Measurements from ENCODE around the gene ELAVL2.

Gene ELAVL2

DNA sequence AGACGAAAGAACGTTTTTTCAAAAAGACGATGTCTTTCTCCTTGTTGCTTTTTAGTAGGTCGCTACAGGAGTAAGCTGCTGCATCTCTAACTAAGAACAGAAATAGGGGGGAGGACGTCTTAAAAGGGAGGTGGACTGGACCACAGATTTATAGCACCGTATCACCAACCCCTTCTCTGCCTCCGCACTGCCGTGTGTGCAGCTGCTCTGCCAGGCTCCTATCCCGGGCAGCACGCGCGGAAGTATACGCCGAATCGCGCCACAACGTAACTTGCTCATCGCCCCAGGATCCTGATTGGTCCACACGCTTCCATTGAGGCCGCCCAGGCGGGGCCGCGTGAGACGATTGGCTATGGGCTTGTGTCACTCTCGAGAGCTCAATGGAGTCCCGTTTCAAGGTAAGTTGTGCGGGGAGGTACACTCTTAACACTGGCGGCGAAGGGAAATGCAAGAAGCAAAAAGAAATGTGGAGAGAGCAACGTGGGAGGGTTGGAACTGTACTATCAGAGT is at the start of gene ELAVL2:
TSS of gene ELAVL2 (minus strand) at position 121 of the 510 bp plus-strand sequence. CDS start 64,006 bp downstream, outside the sequence.
- Mint-ChIP-seq H3K4me1 (ENCODE audit: low read depth) (no peaks in the 10 kb centered on the region), H3K9me3 (no peaks in the 10 kb centered on the region), H3K4me3 (no peak within 1 kb of the TSS), H3K27me3 (ENCODE audit: low read depth) (peaks cover 20% of the 10 kb centered on the region), H3K36me3 (ENCODE audit: low read depth) (no peaks in the 10 kb centered on the region), H3K27ac (no peak within 1 kb of the TSS)
- DNase-seq (ENCODE audit: low spot score), result no peak

DNA sequence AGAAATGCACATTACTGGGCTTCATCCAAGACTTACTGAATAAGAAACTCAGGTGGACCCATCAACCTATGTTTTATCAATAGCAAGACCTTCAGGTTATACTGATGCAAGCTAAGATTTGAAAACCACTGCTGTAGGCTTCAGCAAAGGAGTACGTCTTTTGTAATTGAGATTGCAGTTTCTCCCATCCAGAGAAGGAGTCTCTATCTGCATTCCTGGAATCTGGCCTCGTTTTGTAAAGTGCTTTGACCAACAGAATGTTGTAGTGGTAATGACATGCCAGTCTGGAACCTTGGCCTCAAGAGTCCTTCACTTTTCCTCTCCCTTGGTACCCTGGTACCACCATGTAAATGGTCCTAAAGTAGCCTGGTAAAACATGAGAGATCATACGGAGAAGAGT is 32.2 kb upstream of the ELAVL2 start:
- Mint-ChIP-seq H3K4me1 (ENCODE audit: low read depth) (no peaks in the 10 kb centered on the region), H3K36me3 (ENCODE audit: low read depth) (no peaks in the 10 kb centered on the region), H3K9me3 (peaks cover 33% of the 10 kb centered on the region), H3K4me3 (no peak overlapping the region), H3K27me3 (ENCODE audit: low read depth) (no peaks in the 10 kb centered on the region), H3K27ac (no peak overlapping the region)
- DNase-seq (ENCODE audit: low spot score), result no peak

DNA sequence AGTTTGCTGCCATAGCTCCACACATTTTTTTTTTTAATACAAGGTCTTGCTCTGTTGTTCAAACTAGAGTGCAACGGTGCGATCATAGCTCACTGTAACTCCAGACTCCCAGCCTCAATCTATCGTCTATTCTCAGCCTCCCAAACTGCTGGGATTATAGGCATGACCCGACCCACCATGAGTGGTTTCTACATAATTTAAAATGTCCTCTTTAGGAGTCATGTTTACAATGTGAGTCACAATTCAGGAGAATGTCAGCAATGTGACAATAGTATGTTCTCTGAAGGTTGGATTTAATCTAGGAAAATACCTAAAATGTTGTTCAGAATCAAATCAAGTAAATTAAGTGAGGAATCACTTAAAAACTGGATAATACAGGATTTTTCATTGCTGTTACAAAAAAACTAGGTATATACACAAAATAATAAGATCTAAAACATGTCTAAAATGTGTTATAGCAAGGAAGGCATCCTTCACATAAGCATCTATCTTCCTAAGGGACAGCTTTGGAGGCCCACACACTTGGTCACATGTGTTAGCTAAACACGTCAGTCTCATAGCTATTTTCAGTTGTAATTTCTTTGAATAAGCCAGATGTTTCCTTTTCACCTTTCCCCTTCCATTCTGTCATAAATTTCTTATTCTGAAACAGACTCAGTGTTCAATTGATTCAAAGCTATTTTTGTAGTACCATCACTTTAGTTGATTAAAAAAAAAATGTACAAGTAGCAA is 30.0 kb upstream of the ELAVL2 start:
- H3K4me3 Mint-ChIP-seq, result no peak overlapping the region
- H3K27ac Mint-ChIP-seq, result no peak overlapping the region
- peaks cover 19% of the 10 kb centered on the region for H3K9me3 Mint-ChIP-seq

DNA sequence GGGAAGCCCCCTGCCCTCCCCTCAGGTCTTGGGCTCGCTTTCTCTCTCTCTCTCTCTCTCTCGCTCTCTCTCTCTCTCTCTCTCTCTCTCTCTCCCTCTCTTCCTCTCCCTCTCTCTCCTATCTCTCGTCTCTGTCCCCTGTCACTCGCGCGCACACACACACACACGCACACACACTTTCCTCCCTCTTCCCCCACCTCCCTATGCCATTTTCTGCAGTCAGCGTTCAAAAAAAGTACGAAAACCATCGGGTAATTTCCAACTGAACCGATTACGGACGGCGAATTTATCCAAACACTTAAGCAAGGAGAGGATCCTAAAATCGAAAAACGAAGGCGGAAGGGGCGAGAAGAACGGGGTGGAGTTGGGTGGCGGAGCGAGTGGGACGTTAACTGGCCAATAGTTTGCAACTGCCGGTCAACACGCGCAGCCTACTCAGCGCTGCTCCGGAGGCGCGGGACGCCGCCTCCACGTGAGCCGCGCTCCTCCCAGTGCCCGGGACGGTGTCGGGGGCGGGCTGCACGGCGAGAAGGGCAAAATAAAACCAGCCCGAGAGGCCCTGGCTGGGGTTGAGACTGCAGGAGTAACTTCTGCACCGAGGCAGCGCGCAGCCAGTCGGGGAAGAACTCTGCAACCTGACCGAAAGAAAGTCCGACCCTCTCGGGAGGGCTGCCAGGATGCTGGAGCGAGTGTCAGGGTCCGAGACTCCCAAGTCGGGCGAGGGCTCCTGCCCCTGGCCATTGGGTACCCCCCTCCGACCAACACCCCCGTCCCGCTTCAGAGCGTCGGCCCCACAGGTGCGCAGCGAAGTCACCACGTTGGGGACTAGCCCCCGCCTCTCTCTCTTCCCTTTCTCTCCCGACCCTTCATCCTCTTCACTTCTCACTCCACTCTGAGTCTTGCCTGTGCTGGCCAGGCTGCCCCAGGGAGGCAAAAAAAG is 24.9 kb upstream of the ELAVL2 start:
- Mint-ChIP-seq H3K4me1 (ENCODE audit: low read depth) (no peaks in the 10 kb centered on the region), H3K27me3 (ENCODE audit: low read depth) (peaks cover 5% of the 10 kb centered on the region), H3K4me3 (no peak overlapping the region), H3K36me3 (ENCODE audit: low read depth) (no peaks in the 10 kb centered on the region), H3K27ac (no peak overlapping the region), H3K9me3 (peaks cover 8% of the 10 kb centered on the region)
- no peak for DNase-seq (ENCODE audit: low spot score)

More for the DNA sequence above, 30.0 kb upstream of the ELAVL2 start:
- H3K4me1 Mint-ChIP-seq (ENCODE audit: low read depth), result no peaks in the 10 kb centered on the region
- H3K27me3 Mint-ChIP-seq (ENCODE audit: low read depth), result peaks cover 3% of the 10 kb centered on the region
- no peaks in the 10 kb centered on the region for H3K36me3 Mint-ChIP-seq (ENCODE audit: low read depth)
- no peak for DNase-seq (ENCODE audit: low spot score)

DNA sequence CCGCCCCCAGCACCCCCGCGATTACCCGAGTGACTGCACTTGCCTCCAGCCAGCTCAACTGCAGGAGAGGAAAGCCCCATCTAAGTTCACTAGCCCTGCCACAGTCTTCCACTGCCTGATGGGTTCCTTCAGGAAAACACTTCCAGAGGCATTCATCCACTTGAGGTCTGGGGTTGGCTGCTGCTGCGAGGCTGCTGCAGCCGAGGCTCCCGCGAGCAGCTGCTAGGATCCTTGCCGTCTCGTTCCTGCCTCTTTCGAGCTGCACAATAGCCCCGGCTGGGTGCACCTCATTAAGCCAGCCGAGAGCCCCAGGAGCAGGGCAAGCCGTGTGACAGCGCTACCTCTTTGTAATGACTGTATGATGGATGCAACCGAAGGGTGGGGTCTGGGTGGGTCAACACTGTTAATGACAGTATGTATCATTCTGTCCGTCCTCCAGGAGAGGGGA is 24.2 kb upstream of the ELAVL2 start:
- Mint-ChIP-seq H3K36me3 (ENCODE audit: low read depth) (no peaks in the 10 kb centered on the region), H3K9me3 (peaks cover 8% of the 10 kb centered on the region), H3K4me1 (ENCODE audit: low read depth) (no peaks in the 10 kb centered on the region), H3K4me3 (no peak overlapping the region), H3K27me3 (ENCODE audit: low read depth) (peaks cover 5% of the 10 kb centered on the region), H3K27ac (no peak overlapping the region)
- DNase-seq (ENCODE audit: low spot score), result no peak

GRCh38 chr9:23849379-23850035 is 23.5 kb upstream of the ELAVL2 start:
- Mint-ChIP-seq H3K4me3 (no peak overlapping the region), H3K9me3 (peaks cover 8% of the 10 kb centered on the region), H3K36me3 (ENCODE audit: low read depth) (no peaks in the 10 kb centered on the region), H3K27me3 (ENCODE audit: low read depth) (peaks cover 5% of the 10 kb centered on the region), H3K4me1 (ENCODE audit: low read depth) (no peaks in the 10 kb centered on the region), H3K27ac (no peak overlapping the region)
- no peak for DNase-seq (ENCODE audit: low spot score)

DNA sequence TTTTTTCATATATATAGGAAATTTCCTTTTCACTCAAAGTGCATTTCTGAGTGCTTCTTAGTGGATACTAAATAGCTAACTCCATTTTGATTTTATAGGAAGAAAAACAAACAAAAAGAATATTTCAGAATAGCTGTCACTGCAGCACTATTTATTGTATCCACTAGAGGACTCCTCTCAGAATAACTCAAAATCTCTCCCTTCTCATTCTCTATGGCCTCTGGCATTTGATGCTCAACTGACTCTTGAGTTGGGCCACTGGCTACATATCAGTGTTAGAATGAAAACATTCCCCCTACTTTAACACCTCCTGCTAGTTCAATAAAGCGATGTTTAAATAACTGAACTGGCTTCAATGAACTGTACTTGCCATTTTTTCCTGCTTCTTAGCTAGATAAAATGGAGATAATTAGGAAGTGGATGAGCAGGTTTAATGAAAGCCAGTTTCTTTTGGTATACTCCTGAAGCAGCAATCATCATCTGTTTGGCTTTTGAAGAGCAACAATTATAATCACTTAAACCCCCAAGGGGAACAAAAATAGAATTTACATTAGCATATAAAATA is 16.6 kb upstream of the ELAVL2 start:
- Mint-ChIP-seq H3K27me3 (ENCODE audit: low read depth) (no peaks in the 10 kb centered on the region), H3K27ac (no peak overlapping the region), H3K4me1 (ENCODE audit: low read depth) (no peaks in the 10 kb centered on the region), H3K9me3 (no peaks in the 10 kb centered on the region), H3K36me3 (ENCODE audit: low read depth) (no peaks in the 10 kb centered on the region), H3K4me3 (no peak overlapping the region)
- DNase-seq (ENCODE audit: low spot score), result no peak

- DNase-seq (ENCODE audit: low spot score), result no peak
- Mint-ChIP-seq H3K4me3 (no peak overlapping the region), H3K36me3 (ENCODE audit: low read depth) (no peaks in the 10 kb centered on the region), H3K4me1 (ENCODE audit: low read depth) (no peaks in the 10 kb centered on the region), H3K27me3 (ENCODE audit: low read depth) (no peaks in the 10 kb centered on the region), H3K27ac (no peak overlapping the region), H3K9me3 (peaks cover 6% of the 10 kb centered on the region)
Measured at GRCh38 chr9:23841304-23841703, 15.3 kb upstream of the ELAVL2 start.

DNA sequence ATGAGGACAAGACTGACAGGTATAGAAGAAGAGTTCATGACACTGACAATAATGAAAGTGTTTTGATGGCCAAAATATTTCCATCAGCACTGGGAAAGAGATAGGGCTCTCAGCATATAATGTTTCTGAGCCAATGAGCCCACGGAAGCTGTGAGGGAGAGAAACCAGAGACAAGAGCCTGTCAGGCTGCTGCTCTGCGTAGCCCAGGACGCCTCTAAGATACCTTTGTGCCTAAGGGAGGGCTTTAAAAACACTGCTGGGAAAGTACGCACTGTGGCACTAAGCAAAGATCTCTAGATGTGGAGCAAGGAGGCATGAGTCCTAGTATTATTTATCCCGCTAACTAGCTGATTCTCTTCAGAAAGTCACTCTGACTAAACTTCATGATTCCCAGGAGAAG is 11.0 kb upstream of the ELAVL2 start:
- DNase-seq (ENCODE audit: low spot score), result no peak
- Mint-ChIP-seq H3K27me3 (ENCODE audit: low read depth) (no peaks in the 10 kb centered on the region), H3K4me3 (no peak overlapping the region), H3K4me1 (ENCODE audit: low read depth) (no peaks in the 10 kb centered on the region), H3K36me3 (ENCODE audit: low read depth) (no peaks in the 10 kb centered on the region), H3K9me3 (peaks cover 6% of the 10 kb centered on the region), H3K27ac (no peak overlapping the region)

DNA sequence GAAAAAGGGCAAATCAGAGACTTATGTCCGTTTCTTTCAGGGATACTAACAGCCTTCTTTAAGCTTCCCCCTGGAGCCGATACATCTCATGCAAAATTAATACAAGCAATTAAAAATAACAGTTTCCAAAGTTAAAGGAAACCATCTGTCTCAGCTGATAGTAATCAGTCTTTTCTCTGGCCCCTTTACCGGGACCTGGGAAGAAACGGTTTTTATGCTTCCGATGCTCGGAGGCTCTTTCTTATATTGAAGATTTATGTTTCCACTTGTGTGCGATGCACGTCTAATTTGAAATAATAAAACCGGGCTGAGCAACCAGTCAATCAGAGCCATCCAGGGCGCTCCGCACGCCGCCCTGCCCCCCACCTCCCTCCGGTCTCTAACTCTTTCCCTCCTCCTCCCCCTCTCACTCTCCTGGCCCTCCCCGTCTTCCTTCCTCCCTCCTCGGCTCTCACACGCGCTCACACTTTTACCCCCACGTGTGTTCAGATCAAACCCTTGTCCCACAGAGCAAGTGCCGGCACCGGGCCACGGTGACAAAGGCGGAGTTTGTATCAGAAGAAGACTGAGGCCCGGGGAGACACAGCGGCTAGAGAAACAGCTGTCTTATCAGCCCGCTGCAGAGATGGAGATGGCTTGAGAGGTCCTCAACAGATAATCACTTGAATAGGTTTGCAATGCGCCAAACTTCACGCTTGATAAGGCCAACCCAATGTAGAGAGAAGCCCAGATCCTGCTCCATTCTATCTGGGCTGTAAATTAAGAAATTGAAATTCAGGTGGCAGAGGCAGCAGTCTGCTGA is 5.1 kb upstream of the ELAVL2 start:
- Mint-ChIP-seq H3K4me3 (no peak overlapping the region), H3K27ac (no peak overlapping the region), H3K9me3 (no peaks in the 10 kb centered on the region), H3K4me1 (ENCODE audit: low read depth) (no peaks in the 10 kb centered on the region), H3K36me3 (ENCODE audit: low read depth) (no peaks in the 10 kb centered on the region), H3K27me3 (ENCODE audit: low read depth) (peaks cover 8% of the 10 kb centered on the region)
- no peak for DNase-seq (ENCODE audit: low spot score)

DNA sequence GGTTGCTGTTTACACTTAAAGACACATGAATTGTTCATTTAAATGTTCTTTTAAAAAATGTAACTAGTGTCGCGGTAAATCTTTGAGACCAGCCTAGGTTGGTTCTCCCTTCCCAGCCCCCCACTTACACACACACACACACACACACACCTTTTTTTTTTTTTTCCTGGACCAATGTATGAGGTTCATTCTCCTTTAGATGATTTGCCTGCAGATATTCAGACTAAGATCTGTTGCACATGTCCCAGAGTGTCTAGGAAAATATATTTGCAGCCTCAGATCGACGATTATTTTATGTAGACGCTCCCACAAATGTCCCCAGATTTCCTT is 4.4 kb upstream of the ELAVL2 start:
- DNase-seq (ENCODE audit: low spot score), result no peak
- Mint-ChIP-seq H3K36me3 (ENCODE audit: low read depth) (no peaks in the 10 kb centered on the region), H3K27me3 (ENCODE audit: low read depth) (peaks cover 8% of the 10 kb centered on the region), H3K9me3 (no peaks in the 10 kb centered on the region), H3K4me3 (no peak overlapping the region), H3K27ac (no peak overlapping the region), H3K4me1 (ENCODE audit: low read depth) (no peaks in the 10 kb centered on the region)

DNA sequence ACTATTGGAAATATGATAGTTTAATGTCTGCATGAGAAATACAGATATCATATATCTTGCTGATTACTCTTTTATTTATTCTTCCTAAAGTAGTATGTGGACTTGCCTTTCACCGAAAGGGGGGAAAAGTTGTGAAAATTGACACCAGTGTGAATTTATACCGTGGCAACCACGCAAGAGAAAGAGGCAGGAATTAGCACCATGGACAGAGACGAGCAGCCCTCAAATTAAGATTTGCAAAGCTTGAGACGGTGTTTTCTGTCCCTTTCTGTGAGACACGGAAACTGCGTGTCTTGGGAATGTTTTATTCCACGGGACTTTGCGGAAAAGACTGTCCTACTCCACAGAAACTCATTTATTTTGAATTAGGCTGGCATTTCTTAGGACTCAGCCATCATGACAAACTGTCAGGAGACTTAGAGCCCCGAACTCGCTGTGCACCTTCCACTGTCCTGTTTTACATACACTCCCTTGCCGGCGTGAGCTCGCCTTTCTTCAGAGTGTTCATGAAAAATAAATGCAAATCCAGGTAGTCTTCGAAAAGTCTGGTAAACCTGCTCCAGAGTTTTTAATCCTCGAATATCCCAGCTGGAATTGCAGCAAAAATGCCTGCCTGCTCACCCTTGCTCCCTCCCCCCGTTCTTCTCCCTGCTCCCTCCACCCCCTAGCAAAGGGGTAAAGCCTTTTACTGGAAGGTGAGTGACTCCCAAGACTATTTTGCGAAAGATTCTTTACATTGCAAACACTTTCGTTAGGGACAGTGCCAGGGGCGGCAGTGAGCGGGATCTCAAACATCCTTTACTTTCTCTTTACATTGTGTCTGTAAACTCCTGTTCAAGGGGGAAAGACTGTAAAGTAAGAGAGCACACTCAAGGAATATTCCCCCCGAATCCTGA is 3.8 kb upstream of the ELAVL2 start:
- Mint-ChIP-seq H3K9me3 (no peaks in the 10 kb centered on the region), H3K27ac (no peak overlapping the region), H3K4me1 (ENCODE audit: low read depth) (no peaks in the 10 kb centered on the region), H3K36me3 (ENCODE audit: low read depth) (no peaks in the 10 kb centered on the region), H3K27me3 (ENCODE audit: low read depth) (peaks cover 8% of the 10 kb centered on the region), H3K4me3 (no peak overlapping the region)
- no peak for DNase-seq (ENCODE audit: low spot score)

All from T-helper 2 cell treated with Interferon-gamma antibody and Interleukin-4, amounts not matched to agents 5 μg/mL and 100 μg/mL, for 36 hours (primary cell).